HCEC 1CT (cell line): Measurements from ENCODE around the gene NELFB.

Experiments used
- DNase-seq: peaks from one replicate; pipeline ENCODE4 v3.0.0-alpha.2; 2017

The NELFB gene

GRCh38 chr9:137303893-137304382, 48.8 kb downstream of the NELFB start:
- DNase-seq = no peak

GRCh38 chr9:137304383-137305059, 49.4 kb downstream of the NELFB start:
- DNase-seq = no peak

GRCh38 chr9:137305060-137305797, 50.1 kb downstream of the NELFB start:
- no peak for DNase-seq

GRCh38 chr9:137305798-137306065, 50.6 kb downstream of the NELFB start:
- no peak for DNase-seq

- no peak for DNase-seq
Observed at GRCh38 chr9:137306066-137306849, 51.1 kb downstream of the NELFB start.

GRCh38 chr9:137306850-137307254, 51.7 kb downstream of the NELFB start:
- DNase-seq = no peak

- no peak for DNase-seq
Observed at GRCh38 chr9:137307255-137308056, 52.3 kb downstream of the NELFB start.

- DNase-seq = no peak
Observed at GRCh38 chr9:137308057-137308619, 53.0 kb downstream of the NELFB start.

GRCh38 chr9:137309368-137310188, 54.5 kb downstream of the NELFB start:
- DNase-seq = no peak

GRCh38 chr9:137310189-137311052, 55.3 kb downstream of the NELFB start:
- DNase-seq = no peak

- DNase-seq = no peak
Observed at GRCh38 chr9:137311171-137311985, 56.3 kb downstream of the NELFB start.

- no peak for DNase-seq
Observed at GRCh38 chr9:137311986-137312851, 57.1 kb downstream of the NELFB start.

GRCh38 chr9:137312852-137313325, 57.8 kb downstream of the NELFB start:
- no peak for DNase-seq

- DNase-seq = no peak
Observed at GRCh38 chr9:137313326-137313936, 58.3 kb downstream of the NELFB start.

GRCh38 chr9:137313956-137314560, 58.9 kb downstream of the NELFB start:
- no peak for DNase-seq

GRCh38 chr9:137314561-137315560, 59.7 kb downstream of the NELFB start:
- no peak for DNase-seq
